GM23248 (cell line): ENCODE results near the gene ADGRV1. TPM values are rescaled to one million over a fixed set of nuclear protein-coding genes. Genes with fewer than 3 reads are reported as not detected.

Source experiments
- DNase-seq: peaks from one replicate; pipeline ENCODE4 v3.0.0-alpha.2; 2015
- H2AFZ ChIP-seq: fragments of 200-600 bp; sonication (generic); 2 replicates; pipeline ENCODE4 v1.6.1; 2016; ENCODE audit warnings: antibody characterized with exemption
- H3F3A ChIP-seq: fragments of 200-600 bp; sonication (generic); 2 replicates; pipeline ENCODE4 v1.6.1; 2016; ENCODE audit warnings: mild to moderate bottlenecking, antibody characterized with exemption, mixed run types; ENCODE audit not compliant: insufficient read depth
- H3K27ac ChIP-seq: fragments of 200-600 bp; sonication (generic); 2 replicates; pipeline ENCODE4 v1.5.1; 2016; ENCODE audit warnings: mild to moderate bottlenecking
- H3K27me3 ChIP-seq: fragments of 200-600 bp; sonication (generic); replicated peaks from 2 replicates; pipeline ENCODE4 v1.6.1; 2016; ENCODE audit warnings: mild to moderate bottlenecking; ENCODE audit not compliant: insufficient read depth
- H3K36me3 ChIP-seq: fragments of 200-600 bp; sonication (generic); 2 replicates; pipeline ENCODE4 v1.6.1; 2016; ENCODE audit warnings: low read depth, mild to moderate bottlenecking
- H3K4me1 ChIP-seq: fragments of 200-600 bp; sonication (generic); 2 replicates; pipeline ENCODE4 v1.6.1; 2016; ENCODE audit warnings: mild to moderate bottlenecking; ENCODE audit not compliant: insufficient read depth
- H3K4me2 ChIP-seq: fragments of 200-600 bp; sonication (generic); one replicate; pipeline ENCODE4 v1.6.1; 2016; ENCODE audit warnings: mild to moderate bottlenecking; ENCODE audit not compliant: unreplicated experiment
- H3K4me3 ChIP-seq: fragments of 200-600 bp; sonication (generic); 2 replicates; pipeline ENCODE4 v1.5.1; 2016; ENCODE audit warnings: mild to moderate bottlenecking
- H3K79me2 ChIP-seq: fragments of 200-600 bp; sonication (generic); 2 replicates; pipeline ENCODE4 v1.6.1; 2016; ENCODE audit warnings: mild to moderate bottlenecking; ENCODE audit not compliant: insufficient read depth
- H3K9ac ChIP-seq: fragments of 200-600 bp; sonication (generic); 2 replicates; pipeline ENCODE4 v1.6.1; 2016; ENCODE audit warnings: mild to moderate bottlenecking
- H3K9me2 ChIP-seq: fragments of 200-600 bp; sonication (generic); 2 replicates; pipeline ENCODE4 v1.6.1; 2016; ENCODE audit warnings: mixed run types, mild to moderate bottlenecking, moderate library complexity; ENCODE audit not compliant: insufficient read depth
- H3K9me3 ChIP-seq: fragments of 200-600 bp; sonication (generic); one replicate; pipeline ENCODE4 v1.6.1; 2017; ENCODE audit warnings: low read depth
- H4K20me1 ChIP-seq: fragments of 200-600 bp; sonication (generic); 2 replicates; pipeline ENCODE4 v1.6.0; 2016; ENCODE audit not compliant: insufficient read depth
- EZH2 ChIP-seq: fragments of 200-600 bp; sonication (generic); IDR thresholded peaks from 2 replicates; pipeline ENCODE4 v1.6.1; 2018; ENCODE audit warnings: antibody characterized with exemption, mild to moderate bottlenecking; ENCODE audit not compliant: insufficient read depth, poor library complexity, severe bottlenecking
- EZH2phosphoT487 ChIP-seq: fragments of 200-600 bp; sonication (generic); IDR thresholded peaks from 2 replicates; pipeline ENCODE4 v1.6.1; 2018; ENCODE audit warnings: antibody characterized with exemption, moderate library complexity, mild to moderate bottlenecking, low read depth; ENCODE audit not compliant: insufficient read depth
- WGBS, 2 experiments: methylation state at CpG; one replicate each; pipeline ENCODE4 v1.1.6; 2015 to 2017; ENCODE audit warnings: low lambda C conversion rate in 2 of 2, low coverage in 1 of 2; ENCODE audit errors: missing lambda C conversion rate in 2 of 2; 5-methylcytosine and 5-hydroxymethylcytosine counted together
- in situ Hi-C: fragments of 300-500 bp; cut with MboI; formaldehyde crosslinking; loops from 2 replicates; pipeline ENCODE4 v1.15.0; 2020
- polyA plus RNA-seq: library from polyadenylated mRNA; unstranded; fragments of >200 nt; fragmentation: Nextera tagmentation; extraction: Ambion mirVana; gene quantifications from 2 replicates; pipeline ENCODE4 v1.2.1, GENCODE V29; 2016
- total RNA-seq: library from RNA; depleted of rRNA; stranded (reverse); fragments of >200 nt; shearing (Covaris generic); gene quantifications from 2 replicates; pipeline ENCODE4 v1.2.3, GENCODE V29; 2014

The ADGRV1 gene
- total and polyA plus RNA-seq, 2 experiments from 2014 or later = not detected

GRCh38 chr5:91052977-91053740 lies 494.6 kb downstream of the ADGRV1 start:
- DNase-seq = no peak
- TF ChIP-seq EZH2 = no peak
- no peak for TF ChIP-seq EZH2phosphoT487
- Histone ChIP-seq H3K9me3 (no peaks in the 10 kb centered on the region), H4K20me1 (no peaks in the 10 kb centered on the region), H2AFZ (no peak overlapping the region), H3K27me3 (peaks cover 39% of the 10 kb centered on the region), H3K4me2 (no peak overlapping the region), H3K36me3 (no peaks in the 10 kb centered on the region), H3K4me3 (no peak overlapping the region), H3K4me1 (peaks cover 7% of the 10 kb centered on the region), H3K9me2 (no peaks in the 10 kb centered on the region), H3K9ac (no peak overlapping the region), H3K27ac (no peak overlapping the region), H3F3A (no peaks in the 10 kb centered on the region), H3K79me2 (no peaks in the 10 kb centered on the region)
- 80 to 90% methylated on average over 4 of the region's 4 CpGs for WGBS, 2 experiments
- in situ Hi-C loops = no loop called here

DNA sequence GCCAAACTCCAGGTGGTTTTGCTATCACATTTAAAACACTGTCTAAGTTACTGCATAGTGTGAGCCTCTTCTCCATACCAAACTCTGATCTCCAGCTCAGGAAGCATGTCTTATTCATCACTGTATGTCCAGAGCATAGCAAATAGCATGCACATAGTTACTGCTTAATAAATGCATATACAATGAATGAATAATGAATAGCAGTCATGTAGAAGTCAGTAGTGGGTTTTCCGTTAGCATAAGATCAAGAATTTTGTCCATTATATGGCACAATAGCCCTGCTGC lies 495.1 kb downstream of the ADGRV1 start:
- 95 to 100% methylated on average over 1 of the region's 1 CpG for WGBS, 2 experiments
- Histone ChIP-seq H3K4me2 (no peak overlapping the region), H3K9me3 (no peaks in the 10 kb centered on the region)

GRCh38 chr5:91058155-91058554 lies 499.6 kb downstream of the ADGRV1 start:
- no peak overlapping the region for H2AFZ ChIP-seq
- no peak for TF ChIP-seq EZH2phosphoT487
- TF ChIP-seq EZH2 = no peak
- no peaks in the 10 kb centered on the region for H3K9me3 ChIP-seq
- in situ Hi-C loops = no loop called here
- peaks cover 4% of the 10 kb centered on the region; the same call in 1 of the 2 replicates for H3K4me1 ChIP-seq
- H3K4me2 ChIP-seq = no peak overlapping the region
- no peak overlapping the region for H3K9ac ChIP-seq
- 0 to 3% methylated on average over 1 of the region's 1 CpG for WGBS, 2 experiments
- no peaks in the 10 kb centered on the region for H3K36me3 ChIP-seq
- H3K27me3 ChIP-seq = peaks cover 45% of the 10 kb centered on the region
- no peaks in the 10 kb centered on the region for H3K9me2 ChIP-seq
- no peak overlapping the region for H3K4me3 ChIP-seq
- no peaks in the 10 kb centered on the region for H4K20me1 ChIP-seq
- H3F3A ChIP-seq = peaks cover 7% of the 10 kb centered on the region; the same call in 1 of the 2 replicates
- no peak for DNase-seq
- H3K27ac ChIP-seq = no peak overlapping the region
- H3K79me2 ChIP-seq = no peaks in the 10 kb centered on the region

More for the DNA sequence above, 495.1 kb downstream of the ADGRV1 start:
- no peaks in the 10 kb centered on the region for H3K36me3 ChIP-seq
- no peak for TF ChIP-seq EZH2
- TF ChIP-seq EZH2phosphoT487 = no peak
- no peaks in the 10 kb centered on the region for H4K20me1 ChIP-seq
- H3K4me3 ChIP-seq = no peak overlapping the region
- H2AFZ ChIP-seq = no peak overlapping the region
- H3K4me1 ChIP-seq = peaks cover 7% of the 10 kb centered on the region
- H3K27me3 ChIP-seq = peaks cover 41% of the 10 kb centered on the region
- no peak overlapping the region for H3K27ac ChIP-seq
- no peak overlapping the region for H3K9ac ChIP-seq
- no peaks in the 10 kb centered on the region for H3F3A ChIP-seq
- in situ Hi-C loops = no loop called here
- DNase-seq = no peak
- no peaks in the 10 kb centered on the region for H3K79me2 ChIP-seq
- H3K9me2 ChIP-seq = no peaks in the 10 kb centered on the region

DNA sequence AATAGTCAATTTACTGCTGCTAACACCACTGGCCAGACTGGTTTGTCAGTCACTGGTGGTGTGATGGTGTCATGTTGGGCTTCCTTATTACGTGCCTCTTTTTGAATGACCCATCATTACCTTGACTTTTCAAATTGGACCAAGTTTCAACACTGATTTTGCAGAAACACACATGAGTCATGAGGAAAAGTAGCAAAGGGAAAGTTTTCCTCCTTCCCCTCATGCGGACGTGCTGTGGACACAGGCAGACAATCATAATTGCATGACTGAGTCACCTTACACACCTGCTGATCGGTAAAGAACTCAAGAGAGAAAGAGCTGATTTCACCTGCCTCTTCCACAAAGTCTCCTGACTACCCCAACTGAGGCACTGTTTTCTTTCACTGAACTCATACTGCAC lies 500.0 kb downstream of the ADGRV1 start:
- Histone ChIP-seq H3K9me2 (no peaks in the 10 kb centered on the region), H2AFZ (no peak overlapping the region), H3K27ac (no peak overlapping the region), H4K20me1 (no peaks in the 10 kb centered on the region), H3K4me2 (no peak overlapping the region), H3K79me2 (no peaks in the 10 kb centered on the region), H3K9ac (no peak overlapping the region), H3K4me1 (peaks cover 7% of the 10 kb centered on the region; the same call in 1 of the 2 replicates), H3K4me3 (no peak overlapping the region), H3F3A (peaks cover 8% of the 10 kb centered on the region; the same call in 1 of the 2 replicates), H3K27me3 (peaks cover 42% of the 10 kb centered on the region), H3K9me3 (no peaks in the 10 kb centered on the region), H3K36me3 (no peaks in the 10 kb centered on the region)
- no peak for DNase-seq
- in situ Hi-C loops = no loop called here
- WGBS, 2 experiments = 83 to 89% methylated on average over 4 of the region's 4 CpGs
- TF ChIP-seq EZH2 = no peak
- no peak for TF ChIP-seq EZH2phosphoT487
